Upper lobe of left lung (tissue), 6 donors: Measurements from ENCODE around the gene TNXB. TPM values are rescaled to one million over a fixed set of nuclear protein-coding genes. Genes with fewer than 3 reads are reported as not detected.

ENCODE experiments used
- small RNA-seq, 4 donors: library from RNA; depleted of rRNA; stranded (forward); fragments of <200 nt; gene quantifications; one replicate each; pipeline ENCODE3, GENCODE V24; 2016
- total RNA-seq, 6 donors: library from RNA; depleted of rRNA in 4 of 6; stranded (reverse); fragments of >200 nt in 4 of 6; gene quantifications; one replicate each; pipeline versions ENCODE4 v1.1.0 to v1.2.1, GENCODE V29; 2016 to 2021
- donor health status: DM: no; HTN: no; CAD: no; lungs with moderate emphysema.
- donor health status: DM: no; HTN: yes; CAD: no; lungs with severe emphysema.

TNXB gene
- total RNA-seq, 6 donors from 2014 or later, result 58.1 to 206 (median 151) TPM

Small RNA genes within 50 kb of the gene (small RNA-seq; reads per million reads assigned to genes)
- gene RNA5SP206, result 0 reads per million in 4 donors

Other genes with a start within 250 kb of the TNXB start
- gene NEU1, start 246.5 kb downstream of the TNXB start, total RNA-seq, result 10 to 100 TPM; 28.3 to 90.3 (median 64.6) TPM
- gene SLC44A4, start 230.3 kb downstream of the TNXB start, total RNA-seq, result 10 to 100 TPM; 19.1 to 84.2 (median 42.0) TPM
- 10 to 100 TPM; 23.6 to 57.3 (median 41.7) TPM for gene EHMT2, start 211.6 kb downstream of the TNXB start, total RNA-seq
- gene ZBTB12, start 207.3 kb downstream of the TNXB start, total RNA-seq, result 1 to 10 TPM; 1.0 to 7.5 (median 2.2) TPM
- 100 to 1,000 TPM; 119 to 322 (median 233) TPM for gene C2, start 181.6 kb downstream of the TNXB start, total RNA-seq
- gene CFB, start 163.2 kb downstream of the TNXB start, total RNA-seq, result 100 to 1,000 TPM in 1 of 6 donors, 10 to 100 TPM in 5; 15.0 to 199 (median 58.1) TPM
- 10 to 100 TPM; 42.8 to 84.2 (median 63.0) TPM for gene NELFE, start 150.4 kb downstream of the TNXB start, total RNA-seq
- 100 to 1,000 TPM in 1 of 6 donors, 10 to 100 TPM in 5; 27.7 to 172 (median 58.6) TPM for gene SKIC2, start 150.2 kb downstream of the TNXB start, total RNA-seq
- gene DXO, start 137.2 kb downstream of the TNXB start, total RNA-seq, result 10 to 100 TPM; 14.1 to 40.9 (median 19.3) TPM
- 100 to 1,000 TPM in 4 of 6 donors, 10 to 100 TPM in 2; 89.8 to 217 (median 139) TPM for gene C4A, start 127.3 kb downstream of the TNXB start, total RNA-seq
- 100 to 1,000 TPM in 3 of 6 donors, 10 to 100 TPM in 3; 85.7 to 193 (median 97.7) TPM for gene C4B, start 94.5 kb downstream of the TNXB start, total RNA-seq
- gene CYP21A2, start 70.9 kb downstream of the TNXB start, total RNA-seq, result 1 to 10 TPM in 5 of 6 donors, under 1 TPM in 1; 0.30 to 2.3 (median 1.2) TPM
- 100 to 1,000 TPM in 3 of 6 donors, 10 to 100 TPM in 3; 35.3 to 230 (median 95.8) TPM for gene ATF6B, start 18.9 kb upstream of the TNXB start, total RNA-seq
- gene FKBPL, start 20.9 kb upstream of the TNXB start, total RNA-seq, result 1 to 10 TPM in 5 of 6 donors, not detected in 1; 1.4 to 5.6 (median 4.6) TPM
- 1 to 10 TPM in 2 of 6 donors, under 1 TPM in 3, not detected in 1; 0.69 to 6.3 (median 0.98) TPM for gene PRRT1, start 42.6 kb upstream of the TNXB start, total RNA-seq
- gene PPT2, start 44.8 kb upstream of the TNXB start, total RNA-seq, result 10 to 100 TPM in 5 of 6 donors, 1 to 10 TPM in 1; 7.0 to 64.8 (median 16.8) TPM
- gene EGFL8, start 55.3 kb upstream of the TNXB start, total RNA-seq, result 10 to 100 TPM in 2 of 6 donors, 1 to 10 TPM in 4; 6.1 to 37.7 (median 9.6) TPM
- gene AGPAT1, start 66.7 kb upstream of the TNXB start, total RNA-seq, result 10 to 100 TPM; 25.9 to 54.5 (median 32.6) TPM
- gene RNF5, start 69.1 kb upstream of the TNXB start, total RNA-seq, result 10 to 100 TPM; 23.0 to 73.6 (median 59.1) TPM
- gene AGER, start 74.9 kb upstream of the TNXB start, total RNA-seq, result 1,000 to 10,000 TPM in 5 of 6 donors, 100 to 1,000 TPM in 1; 543 to 2,806 (median 1,294) TPM
- gene PBX2, start 80.9 kb upstream of the TNXB start, total RNA-seq, result 100 to 1,000 TPM in 1 of 6 donors, 10 to 100 TPM in 5; 78.6 to 147 (median 93.4) TPM
- gene GPSM3, start 83.3 kb upstream of the TNXB start, total RNA-seq, result 10 to 100 TPM; 18.9 to 80.4 (median 30.6) TPM
- 100 to 1,000 TPM in 2 of 6 donors, 10 to 100 TPM in 4; 27.0 to 139 (median 65.1) TPM for gene NOTCH4, start 114.7 kb upstream of the TNXB start, total RNA-seq